ENCODE results near the gene GET4.

DNA sequence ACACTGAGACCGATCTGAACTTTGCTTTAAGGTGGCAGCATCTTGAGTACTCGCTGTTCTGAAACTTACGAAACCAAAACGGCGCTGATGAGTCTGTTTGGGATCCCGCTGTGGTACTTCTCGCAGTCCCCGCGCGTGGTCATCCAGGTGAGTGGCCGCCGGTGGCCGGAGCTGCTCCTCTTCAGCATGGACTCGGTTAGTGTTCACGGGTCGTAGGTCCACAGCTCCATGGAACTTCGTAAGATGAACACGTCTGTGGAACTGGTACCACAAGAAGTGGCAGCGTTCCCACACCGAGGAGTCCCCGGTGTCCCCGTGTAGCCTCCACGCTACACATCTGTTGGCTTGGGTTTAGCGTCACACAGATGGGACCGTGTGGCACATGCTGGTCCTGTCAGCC, 10.4 kb upstream of the GET4 start:
- TF ChIP-seq, protein P1, sequence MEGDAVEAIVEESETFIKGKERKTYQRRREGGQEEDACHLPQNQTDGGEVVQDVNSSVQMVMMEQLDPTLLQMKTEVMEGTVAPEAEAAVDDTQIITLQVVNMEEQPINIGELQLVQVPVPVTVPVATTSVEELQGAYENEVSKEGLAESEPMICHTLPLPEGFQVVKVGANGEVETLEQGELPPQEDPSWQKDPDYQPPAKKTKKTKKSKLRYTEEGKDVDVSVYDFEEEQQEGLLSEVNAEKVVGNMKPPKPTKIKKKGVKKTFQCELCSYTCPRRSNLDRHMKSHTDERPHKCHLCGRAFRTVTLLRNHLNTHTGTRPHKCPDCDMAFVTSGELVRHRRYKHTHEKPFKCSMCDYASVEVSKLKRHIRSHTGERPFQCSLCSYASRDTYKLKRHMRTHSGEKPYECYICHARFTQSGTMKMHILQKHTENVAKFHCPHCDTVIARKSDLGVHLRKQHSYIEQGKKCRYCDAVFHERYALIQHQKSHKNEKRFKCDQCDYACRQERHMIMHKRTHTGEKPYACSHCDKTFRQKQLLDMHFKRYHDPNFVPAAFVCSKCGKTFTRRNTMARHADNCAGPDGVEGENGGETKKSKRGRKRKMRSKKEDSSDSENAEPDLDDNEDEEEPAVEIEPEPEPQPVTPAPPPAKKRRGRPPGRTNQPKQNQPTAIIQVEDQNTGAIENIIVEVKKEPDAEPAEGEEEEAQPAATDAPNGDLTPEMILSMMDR (conservative IDR thresholded peaks at IDR 0.05; ENCODE audit: low read depth, low read length): no peak
- TF ChIP-seq EZH2 (IDR thresholded peaks at IDR 0.05; ENCODE audit: low read length, unreplicated experiment): no peak
